Neuronal stem cell (in vitro differentiated cells): ENCODE results near the gene TBC1D5.

Experiments
- DNase-seq: peaks from one replicate; pipeline ENCODE4 v3.0.0-alpha.2; 2013; ENCODE audit warnings: low spot score
- H2AFZ ChIP-seq: one replicate; pipeline ENCODE4 v1.6.1; 2013; ENCODE audit warnings: mild to moderate bottlenecking, low read length, inconsistent platforms
- H2AK5ac ChIP-seq: 2 replicates; pipeline ENCODE4 v1.6.1; 2013; ENCODE audit warnings: low read depth, mild to moderate bottlenecking, inconsistent platforms, low read length, moderate library complexity, mixed read lengths
- H2BK120ac ChIP-seq: 2 replicates; pipeline ENCODE4 v1.6.1; 2013; ENCODE audit warnings: low read depth, mild to moderate bottlenecking, inconsistent platforms, low read length, moderate library complexity, mixed read lengths
- H2BK12ac ChIP-seq: one replicate; pipeline ENCODE4 v1.6.1; 2013; ENCODE audit warnings: low read length, inconsistent platforms
- H2BK15ac ChIP-seq: 2 replicates; pipeline ENCODE4 v1.6.1; 2013; ENCODE audit warnings: mild to moderate bottlenecking, low read length, inconsistent platforms, mixed read lengths
- H2BK5ac ChIP-seq: one replicate; pipeline ENCODE4 v1.6.1; 2013; ENCODE audit warnings: inconsistent platforms, mild to moderate bottlenecking, low read length, moderate library complexity
- H3K14ac ChIP-seq: one replicate; pipeline ENCODE4 v1.6.1; 2013; ENCODE audit warnings: low read length, inconsistent platforms
- H3K18ac ChIP-seq: 2 replicates; pipeline ENCODE4 v1.6.1; 2013; ENCODE audit warnings: low read length, inconsistent platforms
- H3K23ac ChIP-seq: 2 replicates; pipeline ENCODE4 v1.6.1; 2013; ENCODE audit warnings: low read depth, mild to moderate bottlenecking, mixed read lengths, low read length, inconsistent platforms; ENCODE audit not compliant: poor library complexity
- H3K27ac ChIP-seq: replicated peaks from 3 replicates; pipeline ENCODE4 v1.5.1; 2013; ENCODE audit warnings: low read length, inconsistent platforms
- H3K27me3 ChIP-seq, 3 experiments: 2 replicates each; pipeline ENCODE4 v1.6.1; 2013; ENCODE audit warnings: low read length in 3 of 3, mild to moderate bottlenecking in 2 of 3, inconsistent platforms in 1 of 3, low read depth in 1 of 3, mixed read lengths in 1 of 3, moderate library complexity in 1 of 3; ENCODE audit not compliant: control insufficient read depth in 3 of 3, insufficient read depth in 3 of 3
- H3K36me3 ChIP-seq, 2 donors: replicated peaks in 1 of 2; 2 replicates each; pipeline ENCODE4 v1.6.1; 2013; ENCODE audit warnings: low read length in 2 of 2; ENCODE audit not compliant: control insufficient read depth in 2 of 2, insufficient read depth in 2 of 2
- H3K4ac ChIP-seq: 2 replicates; pipeline ENCODE4 v1.6.1; 2013; ENCODE audit warnings: inconsistent platforms, mild to moderate bottlenecking, low read length, moderate library complexity
- H3K4me1 ChIP-seq, 2 donors: 1 replicate in 1 of 2; 2 replicates in 1 of 2; pipeline ENCODE4 v1.6.1; 2013; ENCODE audit warnings: low read length in 2 of 2, low read depth in 1 of 2; ENCODE audit not compliant: control insufficient read depth in 2 of 2, insufficient read depth in 1 of 2
- H3K4me2 ChIP-seq: one replicate; pipeline ENCODE4 v1.6.1; 2013; ENCODE audit warnings: mild to moderate bottlenecking, low read length, inconsistent platforms; ENCODE audit not compliant: insufficient read depth, poor library complexity, severe bottlenecking
- H3K4me3 ChIP-seq, 2 donors: 2 replicates each; pipeline ENCODE4 v1.5.1; 2013; ENCODE audit warnings: low read length in 2 of 2, mild to moderate bottlenecking in 2 of 2, inconsistent platforms in 1 of 2, moderate library complexity in 1 of 2
- H3K79me1 ChIP-seq: one replicate; pipeline ENCODE4 v1.6.1; 2013; ENCODE audit warnings: low read depth, mild to moderate bottlenecking, inconsistent platforms, low read length, moderate library complexity
- H3K9ac ChIP-seq: one replicate; pipeline ENCODE4 v1.6.1; 2013; ENCODE audit warnings: mild to moderate bottlenecking, low read depth, low read length, inconsistent platforms; ENCODE audit not compliant: poor library complexity
- H3K9me3 ChIP-seq, 2 donors: replicated peaks in 1 of 2; 2 replicates each; pipeline versions ENCODE3 to v1.6.1; 2013; ENCODE audit warnings: low read length in 2 of 2, mild to moderate bottlenecking in 2 of 2, inconsistent platforms in 1 of 2, low read depth in 1 of 2, mixed read lengths in 1 of 2, moderate library complexity in 1 of 2; ENCODE audit not compliant: control insufficient read depth in 2 of 2, insufficient read depth in 1 of 2
- H4K8ac ChIP-seq: one replicate; pipeline ENCODE4 v1.6.1; 2013; ENCODE audit warnings: low read depth, mild to moderate bottlenecking, inconsistent platforms, low read length, moderate library complexity
- H4K91ac ChIP-seq: one replicate; pipeline ENCODE4 v1.6.1; 2013; ENCODE audit warnings: low read length, low read depth, mild to moderate bottlenecking, inconsistent platforms; ENCODE audit not compliant: poor library complexity
- WGBS, 2 donors: extraction: QIAGEN DNeasy Blood & Tissue Kit; methylation state at CpG; one replicate each; pipeline ENCODE4 v1.1.7; 2013; ENCODE audit warnings: missing lambda C conversion rate in 2 of 2, mixed read lengths in 1 of 2; ENCODE audit not compliant: insufficient read length in 2 of 2, insufficient replicate concordance in 1 of 2; ENCODE audit errors: extremely low coverage in 2 of 2; 5-methylcytosine and 5-hydroxymethylcytosine counted together

TBC1D5 gene

GRCh38 chr3:17136136-17136721 lies 606.2 kb downstream of the TBC1D5 start:
- Histone ChIP-seq H3K4me2 (no peak overlapping the region), H3K14ac (no peak overlapping the region), H2BK120ac (no peak overlapping the region), H2BK15ac (no peak overlapping the region), H3K23ac (no peak overlapping the region), H3K18ac (no peak overlapping the region), H3K4me1 (no peaks in the 10 kb centered on the region), H3K4ac (no peak overlapping the region), H3K79me1 (no peaks in the 10 kb centered on the region), H2BK5ac (no peak overlapping the region), H3K27ac (no peak overlapping the region), H3K36me3 (no peaks in the 10 kb centered on the region), H2AFZ (no peak overlapping the region), H2BK12ac (no peak overlapping the region), H3K9me3 (peaks cover 0 to 5% of the 10 kb centered on the region in 2 donors), H3K9ac (no peak overlapping the region), H4K8ac (no peak overlapping the region), H4K91ac (no peak overlapping the region), H3K4me3 (no peak overlapping the region), H3K27me3 (no peaks in the 10 kb centered on the region), H2AK5ac (no peak overlapping the region)
- no peak for DNase-seq
- no CpG with 5 or more reads among the region's 11 CpGs for WGBS, 2 donors

- Histone ChIP-seq H3K79me1 (no peaks in the 10 kb centered on the region), H3K14ac (no peak overlapping the region), H2BK120ac (no peak overlapping the region), H3K4me2 (no peak overlapping the region), H2BK15ac (no peak overlapping the region), H4K91ac (no peak overlapping the region), H3K9ac (no peak overlapping the region), H2BK12ac (no peak overlapping the region), H3K27me3 (no peaks in the 10 kb centered on the region), H3K9me3 (peaks cover 0 to 5% of the 10 kb centered on the region in 2 donors), H3K27ac (no peak overlapping the region), H4K8ac (no peak overlapping the region), H3K18ac (no peak overlapping the region), H3K23ac (no peak overlapping the region), H3K36me3 (no peaks in the 10 kb centered on the region), H2AK5ac (no peak overlapping the region), H2AFZ (no peak overlapping the region), H2BK5ac (no peak overlapping the region), H3K4ac (no peak overlapping the region), H3K4me3 (no peak overlapping the region), H3K4me1 (no peaks in the 10 kb centered on the region)
- DNase-seq = no peak
Measured at GRCh38 chr3:17135696-17136095, 606.7 kb downstream of the TBC1D5 start.

GRCh38 chr3:17133632-17134545 lies 608.5 kb downstream of the TBC1D5 start:
- Histone ChIP-seq H3K36me3 (no peaks in the 10 kb centered on the region), H3K9ac (no peak overlapping the region), H2AK5ac (no peak overlapping the region), H3K4ac (no peak overlapping the region), H4K91ac (no peak overlapping the region), H3K27me3 (no peaks in the 10 kb centered on the region), H3K4me2 (no peak overlapping the region), H3K4me3 (no peak overlapping the region), H3K27ac (no peak overlapping the region), H2BK12ac (no peak overlapping the region), H2BK5ac (no peak overlapping the region), H3K14ac (no peak overlapping the region), H2BK15ac (no peak overlapping the region), H3K4me1 (no peaks in the 10 kb centered on the region), H3K9me3 (peaks cover 0 to 5% of the 10 kb centered on the region in 2 donors), H3K18ac (peak overlapping the region; percentile 22), H2BK120ac (no peak overlapping the region), H3K23ac (no peak overlapping the region), H4K8ac (no peak overlapping the region), H2AFZ (peak overlapping the region; percentile 5), H3K79me1 (no peaks in the 10 kb centered on the region)
- no CpG with 5 or more reads among the region's 19 CpGs for WGBS, 2 donors
- no peak for DNase-seq

- Histone ChIP-seq H3K14ac (no peak overlapping the region), H4K91ac (no peak overlapping the region), H4K8ac (no peak overlapping the region), H3K27me3 (no peaks in the 10 kb centered on the region), H3K9me3 (peaks cover 0 to 3% of the 10 kb centered on the region in 2 donors), H2BK120ac (no peak overlapping the region), H3K18ac (no peak overlapping the region), H3K4ac (no peak overlapping the region), H2AK5ac (no peak overlapping the region), H3K4me2 (no peak overlapping the region), H3K9ac (no peak overlapping the region), H3K27ac (no peak overlapping the region), H3K79me1 (no peaks in the 10 kb centered on the region), H3K36me3 (no peaks in the 10 kb centered on the region), H3K4me1 (no peaks in the 10 kb centered on the region), H3K4me3 (no peak overlapping the region), H3K23ac (no peak overlapping the region), H2BK5ac (no peak overlapping the region), H2AFZ (no peak overlapping the region), H2BK15ac (no peak overlapping the region), H2BK12ac (no peak overlapping the region)
- WGBS, 2 donors = no CpG with 5 or more reads among the region's 10 CpGs
- no peak for DNase-seq
Measured at GRCh38 chr3:17132286-17133115, 609.9 kb downstream of the TBC1D5 start.
